Hematopoietic multipotent progenitor cell treated with erythropoietin and hydrocortisone succinate and interleukin-3 and kit ligand, for 4 days (in vitro differentiated cells): ENCODE results near the gene ZNF451.

Source experiments
- DNase-seq: peaks from one replicate; pipeline ENCODE4 v3.0.0-alpha.2; 2015

Gene ZNF451

GRCh38 chr6:57163956-57164355, 74.0 kb downstream of the ZNF451 start:
- peak; percentile 20 for DNase-seq

GRCh38 chr6:57165080-57165479, 75.1 kb downstream of the ZNF451 start:
- no peak for DNase-seq

GRCh38 chr6:57172136-57173055, 82.4 kb downstream of the ZNF451 start, which contains the start of gene BAG2:
Gene BAG2, plus strand, starts transcription at chr6:57172326. Its CDS starts 372 bp downstream, at chr6:57172698.
- DNase-seq: peak; percentile 98

- DNase-seq: peak; percentile 72
These were observed 83.3 kb downstream of the ZNF451 start for GRCh38 chr6:57173056-57173885.

GRCh38 chr6:57173886-57174510, 84.0 kb downstream of the ZNF451 start:
- DNase-seq: peak; percentile 34

GRCh38 chr6:57174511-57174907, 84.5 kb downstream of the ZNF451 start:
- DNase-seq: no peak

GRCh38 chr6:57177545-57178265, 87.7 kb downstream of the ZNF451 start:
- DNase-seq: no peak

- no peak for DNase-seq
These were observed 90.6 kb downstream of the ZNF451 start for GRCh38 chr6:57180596-57180995.

GRCh38 chr6:57182017-57182432, 92.0 kb downstream of the ZNF451 start:
- DNase-seq: peak; percentile 62

GRCh38 chr6:57183336-57183735, 93.3 kb downstream of the ZNF451 start:
- no peak for DNase-seq

- DNase-seq: peak; percentile 56
These were observed 100.2 kb downstream of the ZNF451 start for GRCh38 chr6:57190140-57190539.

GRCh38 chr6:57193177-57193576, 103.2 kb downstream of the ZNF451 start:
- DNase-seq: peak; percentile 47

- no peak for DNase-seq
These were observed 105.5 kb downstream of the ZNF451 start for GRCh38 chr6:57195457-57195856.

GRCh38 chr6:57198926-57199636, 109.1 kb downstream of the ZNF451 start:
- DNase-seq: no peak

GRCh38 chr6:57201718-57202117, 111.7 kb downstream of the ZNF451 start:
- no peak for DNase-seq

- no peak for DNase-seq
These were observed 115.8 kb downstream of the ZNF451 start for GRCh38 chr6:57205550-57206328.

GRCh38 chr6:57207141-57207540, 117.2 kb downstream of the ZNF451 start:
- no peak for DNase-seq

- no peak for DNase-seq
These were observed 117.9 kb downstream of the ZNF451 start for GRCh38 chr6:57207872-57208271.

- DNase-seq: no peak
These were observed 119.0 kb downstream of the ZNF451 start for GRCh38 chr6:57209030-57209429.

GRCh38 chr6:57210060-57210459, 120.1 kb downstream of the ZNF451 start:
- no peak for DNase-seq

- DNase-seq: no peak
These were observed 125.3 kb downstream of the ZNF451 start for GRCh38 chr6:57215260-57215659.
